ENCODE data around the gene BLOC1S5. TPM values are rescaled to one million over a fixed set of nuclear protein-coding genes. Genes with fewer than 3 reads are reported as not detected.

The BLOC1S5 gene
- total RNA-seq, 1 experiment from 2014 or later, result 15.0 TPM

DNA sequence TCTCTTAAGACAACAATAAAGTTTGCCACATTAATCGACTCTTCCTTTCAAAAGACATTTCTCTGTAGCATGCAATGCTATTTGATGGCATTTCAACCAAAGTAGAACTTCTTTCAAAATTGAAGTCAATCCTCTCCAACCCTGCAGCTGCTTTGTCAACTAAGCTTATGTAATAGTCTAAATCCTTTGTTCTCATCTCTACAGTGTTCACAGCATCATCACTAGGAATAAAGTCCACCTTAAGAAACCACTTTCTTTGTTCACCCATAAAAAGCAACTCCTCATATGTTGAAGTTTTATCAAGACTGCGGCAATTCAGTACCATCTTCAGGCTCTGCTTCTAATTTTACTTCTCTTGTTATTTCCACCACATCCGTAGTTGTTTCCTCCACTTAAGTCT is 11.5 kb upstream of the BLOC1S5 start:
- Histone ChIP-seq H3K9me3 (no peaks in the 10 kb centered on the region), H3K27me3 (replicated peaks; ENCODE audit: control insufficient read depth, insufficient read depth, low read length) (no peaks in the 10 kb centered on the region), H3K4me1 (peaks cover 24% of the 10 kb centered on the region), H3K36me3 (ENCODE audit: control insufficient read depth, insufficient read depth, low read length) (peaks cover 1% of the 10 kb centered on the region; the same call in 1 of the 2 replicates), H3K4me3 (ENCODE audit: low read depth, low read length) (no peak overlapping the region)
- H3K36me3 Mint-ChIP-seq (ENCODE audit: insufficient read depth, unreplicated experiment), result peaks cover 41% of the 10 kb centered on the region
- CTCF ChIA-PET, result no interaction called here
- POLR2A ChIA-PET, result no interaction called here
- H3K27ac Mint-ChIP-seq (ENCODE audit: unreplicated experiment), result no peak overlapping the region
- H3K4me1 Mint-ChIP-seq (ENCODE audit: low read depth, unreplicated experiment), result peaks cover 24% of the 10 kb centered on the region
- H3K4me3 Mint-ChIP-seq (ENCODE audit: unreplicated experiment), result no peak overlapping the region
- BruUV-seq (replicated peaks), result no TSS peak
- intact Hi-C loops (cut with micrococcal nuclease; ENCODE audit: unreplicated experiment), result no loop called here
- H3K27me3 Mint-ChIP-seq (ENCODE audit: insufficient read depth, unreplicated experiment), result no peaks in the 10 kb centered on the region
- H3K9me3 Mint-ChIP-seq (ENCODE audit: unreplicated experiment), result no peaks in the 10 kb centered on the region
- TF ChIP-seq, protein P1, sequence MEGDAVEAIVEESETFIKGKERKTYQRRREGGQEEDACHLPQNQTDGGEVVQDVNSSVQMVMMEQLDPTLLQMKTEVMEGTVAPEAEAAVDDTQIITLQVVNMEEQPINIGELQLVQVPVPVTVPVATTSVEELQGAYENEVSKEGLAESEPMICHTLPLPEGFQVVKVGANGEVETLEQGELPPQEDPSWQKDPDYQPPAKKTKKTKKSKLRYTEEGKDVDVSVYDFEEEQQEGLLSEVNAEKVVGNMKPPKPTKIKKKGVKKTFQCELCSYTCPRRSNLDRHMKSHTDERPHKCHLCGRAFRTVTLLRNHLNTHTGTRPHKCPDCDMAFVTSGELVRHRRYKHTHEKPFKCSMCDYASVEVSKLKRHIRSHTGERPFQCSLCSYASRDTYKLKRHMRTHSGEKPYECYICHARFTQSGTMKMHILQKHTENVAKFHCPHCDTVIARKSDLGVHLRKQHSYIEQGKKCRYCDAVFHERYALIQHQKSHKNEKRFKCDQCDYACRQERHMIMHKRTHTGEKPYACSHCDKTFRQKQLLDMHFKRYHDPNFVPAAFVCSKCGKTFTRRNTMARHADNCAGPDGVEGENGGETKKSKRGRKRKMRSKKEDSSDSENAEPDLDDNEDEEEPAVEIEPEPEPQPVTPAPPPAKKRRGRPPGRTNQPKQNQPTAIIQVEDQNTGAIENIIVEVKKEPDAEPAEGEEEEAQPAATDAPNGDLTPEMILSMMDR (IDR thresholded peaks at IDR 0.05; ENCODE audit: insufficient read depth in 1 of 2, low read depth in 1 of 2, low read length in 1 of 2, severe bottlenecking in 1 of 2, unreplicated experiment in 1 of 2), result no peak
- no peak for DNase-seq

DNA sequence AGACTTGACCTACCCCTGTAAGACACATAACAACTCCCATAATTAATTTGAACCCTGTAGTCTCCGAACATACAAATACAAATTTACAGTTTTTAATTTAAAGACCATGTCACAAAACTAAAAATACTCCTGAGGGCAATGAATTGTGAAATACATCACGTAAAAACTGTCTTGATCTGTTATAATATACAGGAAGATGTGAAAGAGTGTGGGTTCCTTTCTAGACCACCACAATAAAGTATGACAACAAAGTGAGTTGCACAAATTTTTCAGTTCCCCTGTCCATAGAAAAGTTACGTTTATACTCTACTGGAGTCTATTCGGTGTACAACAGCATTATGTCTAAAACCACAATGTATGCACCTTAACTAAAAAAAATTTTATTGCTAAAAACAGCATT is 11.0 kb upstream of the BLOC1S5 start:
- H3K27ac Mint-ChIP-seq (ENCODE audit: unreplicated experiment), result no peak overlapping the region
- H3K36me3 ChIP-seq (ENCODE audit: control insufficient read depth, insufficient read depth, low read length), result peaks cover 1% of the 10 kb centered on the region; the same call in 1 of the 2 replicates
- peaks cover 36% of the 10 kb centered on the region for H3K36me3 Mint-ChIP-seq (ENCODE audit: insufficient read depth, unreplicated experiment)
- no TSS peak for BruUV-seq (replicated peaks)
- no peak for DNase-seq
- H3K4me3 ChIP-seq (ENCODE audit: low read depth, low read length), result no peak overlapping the region
- H3K27me3 Mint-ChIP-seq (ENCODE audit: insufficient read depth, unreplicated experiment), result no peaks in the 10 kb centered on the region
- POLR2A ChIA-PET, result no interaction called here
- H3K9me3 ChIP-seq, result no peaks in the 10 kb centered on the region
- intact Hi-C loops (cut with micrococcal nuclease; ENCODE audit: unreplicated experiment), result no loop called here
- TF ChIP-seq, protein P1 (IDR thresholded peaks at IDR 0.05; ENCODE audit: insufficient read depth in 1 of 2, low read depth in 1 of 2, low read length in 1 of 2, severe bottlenecking in 1 of 2, unreplicated experiment in 1 of 2), result no peak
- H3K9me3 Mint-ChIP-seq (ENCODE audit: unreplicated experiment), result no peaks in the 10 kb centered on the region
- CTCF ChIA-PET, result no interaction called here
- peaks cover 18% of the 10 kb centered on the region for H3K4me1 Mint-ChIP-seq (ENCODE audit: low read depth, unreplicated experiment)
- H3K4me1 ChIP-seq, result peaks cover 20% of the 10 kb centered on the region
- H3K27me3 ChIP-seq (replicated peaks; ENCODE audit: control insufficient read depth, insufficient read depth, low read length), result no peaks in the 10 kb centered on the region
- no peak overlapping the region for H3K4me3 Mint-ChIP-seq (ENCODE audit: unreplicated experiment)

DNA sequence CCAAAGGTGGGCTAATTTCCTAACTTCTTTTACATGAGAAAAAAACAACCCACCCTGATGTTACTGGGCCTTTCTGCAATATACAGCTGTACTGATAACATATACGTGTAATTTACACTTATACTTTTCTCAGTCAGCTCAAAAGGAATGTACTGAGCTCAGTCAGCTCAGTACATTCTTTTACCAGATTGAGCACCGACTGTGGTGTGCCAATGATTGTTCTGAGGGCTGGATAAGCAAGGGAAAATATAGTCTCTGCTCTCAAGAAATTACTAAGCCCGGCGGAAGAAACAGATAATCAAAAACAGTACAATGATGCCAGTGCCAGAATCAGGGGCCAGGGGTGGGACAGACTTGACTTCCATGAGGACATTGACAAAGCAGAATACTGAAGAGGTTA is 10.0 kb upstream of the BLOC1S5 start:
- Mint-ChIP-seq H3K9me3 (ENCODE audit: unreplicated experiment) (no peaks in the 10 kb centered on the region), H3K36me3 (ENCODE audit: insufficient read depth, unreplicated experiment) (peaks cover 26% of the 10 kb centered on the region), H3K27ac (ENCODE audit: unreplicated experiment) (no peak overlapping the region), H3K4me3 (ENCODE audit: unreplicated experiment) (no peak overlapping the region), H3K27me3 (ENCODE audit: insufficient read depth, unreplicated experiment) (no peaks in the 10 kb centered on the region), H3K4me1 (ENCODE audit: low read depth, unreplicated experiment) (peaks cover 12% of the 10 kb centered on the region)
- intact Hi-C loops (cut with micrococcal nuclease; ENCODE audit: unreplicated experiment), result no loop called here
- no peaks in the 10 kb centered on the region for H3K9me3 ChIP-seq
- peaks cover 1% of the 10 kb centered on the region; the same call in 1 of the 2 replicates for H3K36me3 ChIP-seq (ENCODE audit: control insufficient read depth, insufficient read depth, low read length)
- H3K4me1 ChIP-seq, result peaks cover 11% of the 10 kb centered on the region
- no peak for DNase-seq
- H3K27me3 ChIP-seq (replicated peaks; ENCODE audit: control insufficient read depth, insufficient read depth, low read length), result no peaks in the 10 kb centered on the region
- no TSS peak for BruUV-seq (replicated peaks)
- CTCF ChIA-PET, result no interaction called here
- TF ChIP-seq, protein P1 (IDR thresholded peaks at IDR 0.05; ENCODE audit: insufficient read depth in 1 of 2, low read depth in 1 of 2, low read length in 1 of 2, severe bottlenecking in 1 of 2, unreplicated experiment in 1 of 2), result no peak
- H3K4me3 ChIP-seq (ENCODE audit: low read depth, low read length), result no peak overlapping the region
- POLR2A ChIA-PET, result no interaction called here
